Measurements from ENCODE around the gene CD300LB.

Gene CD300LB

GRCh38 chr17:74472890-74473289 lies 58.4 kb downstream of the CD300LB start:
- no peaks in the 10 kb centered on the region for H3K79me2 ChIP-seq (ENCODE audit: control insufficient read depth, low read length)
- no peak overlapping the region for H3K27ac ChIP-seq (ENCODE audit: low read depth, low read length)
- H3K9me3 ChIP-seq (ENCODE audit: control insufficient read depth, insufficient read depth, low read length), result no peaks in the 10 kb centered on the region
- no peak for TF ChIP-seq CTCF (IDR thresholded peaks at IDR 0.05; ENCODE audit: low read depth, low read length, poor library complexity, severe bottlenecking)
- no peak for TF ChIP-seq EZH2phosphoT487 (IDR thresholded peaks at IDR 0.05; ENCODE audit: borderline replicate concordance, low read length)
- H3K9me2 ChIP-seq (replicated peaks; ENCODE audit: control insufficient read depth, low read length), result no peaks in the 10 kb centered on the region
- no peaks in the 10 kb centered on the region for H4K20me1 ChIP-seq (ENCODE audit: control insufficient read depth, insufficient read depth, low read depth, low read length)
- H3K4me1 ChIP-seq (ENCODE audit: control insufficient read depth, low read length), result peaks cover 3% of the 10 kb centered on the region; the same call in 1 of the 2 replicates
- no peaks in the 10 kb centered on the region for H3K27me3 ChIP-seq (ENCODE audit: control insufficient read depth, low read length)
- no peaks in the 10 kb centered on the region for H3F3A ChIP-seq (ENCODE audit: control insufficient read depth, insufficient read depth)
- no peak overlapping the region for H3K4me2 ChIP-seq (ENCODE audit: low read length)
- no peak overlapping the region for H3K4me3 ChIP-seq (ENCODE audit: low read length)
- H3K36me3 ChIP-seq (ENCODE audit: control insufficient read depth, low read length), result no peaks in the 10 kb centered on the region

- Histone ChIP-seq H3K9me3 (ENCODE audit: control insufficient read depth, insufficient read depth, low read length) (no peaks in the 10 kb centered on the region), H3K27me3 (ENCODE audit: control insufficient read depth, low read length) (peaks cover 3% of the 10 kb centered on the region; the same call in 1 of the 2 replicates), H3K27ac (ENCODE audit: low read depth, low read length) (no peak overlapping the region), H3K4me2 (ENCODE audit: low read length) (no peak overlapping the region), H4K20me1 (ENCODE audit: control insufficient read depth, insufficient read depth, low read depth, low read length) (no peaks in the 10 kb centered on the region), H3K79me2 (ENCODE audit: control insufficient read depth, low read length) (no peaks in the 10 kb centered on the region), H3K4me3 (ENCODE audit: low read length) (no peak overlapping the region), H3K36me3 (ENCODE audit: control insufficient read depth, low read length) (no peaks in the 10 kb centered on the region), H3F3A (ENCODE audit: control insufficient read depth, insufficient read depth) (no peaks in the 10 kb centered on the region), H3K9me2 (replicated peaks; ENCODE audit: control insufficient read depth, low read length) (no peaks in the 10 kb centered on the region), H3K4me1 (ENCODE audit: control insufficient read depth, low read length) (peaks cover 3% of the 10 kb centered on the region; the same call in 1 of the 2 replicates)
- TF ChIP-seq CTCF (IDR thresholded peaks at IDR 0.05; ENCODE audit: low read depth, low read length, poor library complexity, severe bottlenecking), result no peak
- TF ChIP-seq EZH2phosphoT487 (IDR thresholded peaks at IDR 0.05; ENCODE audit: borderline replicate concordance, low read length), result no peak
Measured at GRCh38 chr17:74471341-74471740, 59.9 kb downstream of the CD300LB start.

Measured in DOHH2 (cell line).